Measurements from ENCODE around the gene NOCT. TPM values are rescaled to one million over a fixed set of nuclear protein-coding genes. Genes with fewer than 3 reads are reported as not detected.

NOCT gene
- polyA plus RNA-seq, 1 donor from 2014 or later: 5.1 TPM

GRCh38 chr4:139025841-139026240 lies 10.3 kb downstream of the NOCT start:
- TF ChIP-seq EP300 (conservative IDR thresholded peaks at IDR 0.05; ENCODE audit: poor library complexity, severe bottlenecking) (no peak), POLR2AphosphoS5 (IDR thresholded peaks at IDR 0.05) (no peak), CTCF (IDR thresholded peaks at IDR 0.05; ENCODE audit: poor library complexity, severe bottlenecking) (no peak), RAD21 (conservative IDR thresholded peaks at IDR 0.05) (no peak), MXI1 (conservative IDR thresholded peaks at IDR 0.05; ENCODE audit: poor library complexity, severe bottlenecking) (no peak), EZH2 (IDR thresholded peaks at IDR 0.05; ENCODE audit: borderline replicate concordance, insufficient read depth, low read length, poor library complexity, severe bottlenecking) (no peak), SMC3 (conservative IDR thresholded peaks at IDR 0.05; ENCODE audit: poor library complexity) (no peak), REST (IDR thresholded peaks at IDR 0.05; ENCODE audit: borderline replicate concordance) (no peak), TAF1 (IDR thresholded peaks at IDR 0.05; ENCODE audit: low read depth) (no peak)
- Histone ChIP-seq H3K9me2 (ENCODE audit: insufficient read depth, low read length) (no peaks in the 10 kb centered on the region), H3K79me2 (replicated peaks; ENCODE audit: insufficient read depth, low read length) (peaks cover 19% of the 10 kb centered on the region), H3K4me3 (ENCODE audit: low read length) (no peak overlapping the region), H3F3A (ENCODE audit: insufficient read depth, low read length, poor library complexity, severe bottlenecking) (no peaks in the 10 kb centered on the region), H3K9ac (ENCODE audit: low read length) (no peak overlapping the region), H3K9me3 (ENCODE audit: low read length) (no peaks in the 10 kb centered on the region), H3K4me2 (ENCODE audit: low read length) (no peak overlapping the region), H3K27ac (ENCODE audit: low read length) (no peak overlapping the region), H4K20me1 (ENCODE audit: insufficient read depth) (no peaks in the 10 kb centered on the region), H2AFZ (ENCODE audit: low read depth, low read length) (no peak overlapping the region), H3K27me3 (ENCODE audit: insufficient read depth, low read depth, low read length) (no peaks in the 10 kb centered on the region), H3K36me3 (ENCODE audit: insufficient read depth, low read length) (no peaks in the 10 kb centered on the region)

GRCh38 chr4:139027776-139028175 lies 12.2 kb downstream of the NOCT start:
- Histone ChIP-seq H3K4me2 (ENCODE audit: low read length) (no peak overlapping the region), H3K9ac (ENCODE audit: low read length) (no peak overlapping the region), H3K79me2 (replicated peaks; ENCODE audit: insufficient read depth, low read length) (peaks cover 13% of the 10 kb centered on the region), H3K27ac (ENCODE audit: low read length) (no peak overlapping the region), H4K20me1 (ENCODE audit: insufficient read depth) (no peaks in the 10 kb centered on the region), H3K4me3 (ENCODE audit: low read length) (no peak overlapping the region), H3K36me3 (ENCODE audit: insufficient read depth, low read length) (no peaks in the 10 kb centered on the region), H2AFZ (ENCODE audit: low read depth, low read length) (no peak overlapping the region), H3K9me2 (ENCODE audit: insufficient read depth, low read length) (no peaks in the 10 kb centered on the region), H3K27me3 (ENCODE audit: insufficient read depth, low read depth, low read length) (no peaks in the 10 kb centered on the region), H3K9me3 (ENCODE audit: low read length) (no peaks in the 10 kb centered on the region), H3F3A (ENCODE audit: insufficient read depth, low read length, poor library complexity, severe bottlenecking) (no peaks in the 10 kb centered on the region)
- TF ChIP-seq SMC3 (conservative IDR thresholded peaks at IDR 0.05; ENCODE audit: poor library complexity) (no peak), EP300 (conservative IDR thresholded peaks at IDR 0.05; ENCODE audit: poor library complexity, severe bottlenecking) (no peak), MXI1 (conservative IDR thresholded peaks at IDR 0.05; ENCODE audit: poor library complexity, severe bottlenecking) (no peak), REST (IDR thresholded peaks at IDR 0.05; ENCODE audit: borderline replicate concordance) (no peak)
